Liver (tissue), 3 donors: ENCODE measurements around the gene VCAM1.

Source experiments
- RAD21 ChIP-seq, 2 donors: IDR thresholded peaks; 2 replicates each; pipeline ENCODE4 v1.6.1; 2016; ENCODE audit warnings: antibody characterized with exemption in 2 of 2, mild to moderate bottlenecking in 2 of 2
- TF ChIP-seq, protein P1 (sequence below): fragments of 150-350 bp; IDR thresholded peaks from 2 replicates; pipeline ENCODE4 v1.5.1; 2017; ENCODE audit warnings: improper control_type of control experiment, low read depth, low read length; ENCODE audit not compliant: missing input control
- donor health status: healthy.
- donor health status: healthy.

DNA sequence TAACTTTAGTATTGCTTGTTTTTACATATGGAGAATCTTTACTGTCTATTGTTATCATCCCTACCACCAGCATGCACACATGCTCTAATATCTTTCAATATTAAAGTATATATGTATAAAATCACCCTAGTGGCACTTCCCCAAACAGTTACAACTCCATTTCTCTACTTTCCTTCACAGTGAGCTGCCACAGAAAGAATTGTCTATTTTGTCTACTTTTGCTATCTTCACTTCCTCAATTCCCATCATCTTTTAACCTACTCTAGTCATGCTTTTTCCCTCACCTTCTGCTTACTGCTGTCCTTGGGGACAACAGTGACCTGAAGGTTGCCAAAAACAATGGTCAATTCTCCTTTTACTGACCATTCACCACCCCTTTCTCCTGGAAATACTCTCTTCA is 59.2 kb downstream of the VCAM1 start:
- TF ChIP-seq, protein P1, sequence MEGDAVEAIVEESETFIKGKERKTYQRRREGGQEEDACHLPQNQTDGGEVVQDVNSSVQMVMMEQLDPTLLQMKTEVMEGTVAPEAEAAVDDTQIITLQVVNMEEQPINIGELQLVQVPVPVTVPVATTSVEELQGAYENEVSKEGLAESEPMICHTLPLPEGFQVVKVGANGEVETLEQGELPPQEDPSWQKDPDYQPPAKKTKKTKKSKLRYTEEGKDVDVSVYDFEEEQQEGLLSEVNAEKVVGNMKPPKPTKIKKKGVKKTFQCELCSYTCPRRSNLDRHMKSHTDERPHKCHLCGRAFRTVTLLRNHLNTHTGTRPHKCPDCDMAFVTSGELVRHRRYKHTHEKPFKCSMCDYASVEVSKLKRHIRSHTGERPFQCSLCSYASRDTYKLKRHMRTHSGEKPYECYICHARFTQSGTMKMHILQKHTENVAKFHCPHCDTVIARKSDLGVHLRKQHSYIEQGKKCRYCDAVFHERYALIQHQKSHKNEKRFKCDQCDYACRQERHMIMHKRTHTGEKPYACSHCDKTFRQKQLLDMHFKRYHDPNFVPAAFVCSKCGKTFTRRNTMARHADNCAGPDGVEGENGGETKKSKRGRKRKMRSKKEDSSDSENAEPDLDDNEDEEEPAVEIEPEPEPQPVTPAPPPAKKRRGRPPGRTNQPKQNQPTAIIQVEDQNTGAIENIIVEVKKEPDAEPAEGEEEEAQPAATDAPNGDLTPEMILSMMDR, result no peak
- TF ChIP-seq RAD21 (IDR thresholded peaks at IDR 0.05), result no peak
